Fibroblast of lung (primary cell): Measurements from ENCODE around the gene TMEM139. TPM values are rescaled to one million over a fixed set of nuclear protein-coding genes. Genes with fewer than 3 reads are reported as not detected.
A peak's percentile ranks its signal among the peaks of the same experiment; 100 is the strongest.

Source experiments
- DNase-seq, 2 donors: peaks; one replicate each; pipeline versions ENCODE4 v3.0.0 to v3.0.0-alpha.2; 2010; ENCODE audit warnings: low read depth in 2 of 2
- H2AFZ ChIP-seq: 2 replicates; pipeline ENCODE4 v1.5.1; 2012; ENCODE audit warnings: low read length, control low read depth, inconsistent platforms
- H3K27ac ChIP-seq: 2 replicates; pipeline ENCODE4 v1.5.1; 2011; ENCODE audit warnings: low read length, control low read depth; ENCODE audit not compliant: insufficient read depth
- H3K27me3 ChIP-seq: 2 replicates; pipeline ENCODE4 v1.5.1; 2011; ENCODE audit warnings: mild to moderate bottlenecking, low read length; ENCODE audit not compliant: control insufficient read depth, insufficient read depth
- H3K36me3 ChIP-seq: 2 replicates; pipeline ENCODE4 v1.5.1; 2011; ENCODE audit warnings: low read length; ENCODE audit not compliant: control insufficient read depth, insufficient read depth
- H3K4me1 ChIP-seq: 2 replicates; pipeline ENCODE4 v1.5.1; 2011; ENCODE audit warnings: low read length; ENCODE audit not compliant: control insufficient read depth, insufficient read depth; ENCODE audit errors: extremely low read depth
- H3K4me2 ChIP-seq: 2 replicates; pipeline ENCODE4 v1.5.1; 2011; ENCODE audit warnings: low read length, control low read depth; ENCODE audit not compliant: insufficient read depth; ENCODE audit errors: extremely low read depth
- H3K4me3 ChIP-seq, 4 experiments: fragments of 200-600 bp in 1 of 4; sonication (generic) in 1 of 4; replicated peaks in 1 of 4; 2 replicates each; pipeline ENCODE4 v1.5.1; 2011 to 2016; ENCODE audit warnings: low read length in 4 of 4, low read depth in 3 of 4, mild to moderate bottlenecking in 3 of 4, control low read depth in 2 of 4, inconsistent platforms in 1 of 4, mixed read lengths in 1 of 4; ENCODE audit not compliant: insufficient read depth in 1 of 4; ENCODE audit errors: control extremely low read depth in 1 of 4
- H3K79me2 ChIP-seq: 2 replicates; pipeline ENCODE4 v1.5.1; 2012; ENCODE audit warnings: mild to moderate bottlenecking, low read length, inconsistent platforms; ENCODE audit not compliant: control insufficient read depth, insufficient read depth
- H3K9ac ChIP-seq: 2 replicates; pipeline ENCODE4 v1.5.1; 2011; ENCODE audit warnings: mild to moderate bottlenecking, low read length, control low read depth; ENCODE audit not compliant: insufficient read depth
- H3K9me3 ChIP-seq: 2 replicates; pipeline ENCODE4 v1.5.1; 2012; ENCODE audit warnings: low read depth, low read length; ENCODE audit not compliant: control insufficient read depth, insufficient read depth
- H4K20me1 ChIP-seq: 2 replicates; pipeline ENCODE4 v1.5.1; 2011; ENCODE audit warnings: low read length; ENCODE audit not compliant: control insufficient read depth, insufficient read depth; ENCODE audit errors: extremely low read depth
- CTCF ChIP-seq, 2 donors: IDR thresholded peaks in 1 of 2; conservative IDR thresholded peaks in 1 of 2; 1 replicate in 1 of 2; 2 replicates in 1 of 2; pipeline ENCODE4 v1.5.1; 2011 to 2012; ENCODE audit warnings: low read length in 2 of 2, control low read depth in 1 of 2, inconsistent platforms in 1 of 2, low read depth in 1 of 2, mild to moderate bottlenecking in 1 of 2
- EZH2 ChIP-seq: IDR thresholded peaks from 2 replicates; pipeline ENCODE4 v1.5.1; 2012; ENCODE audit warnings: low read length, control low read depth, mild to moderate bottlenecking; ENCODE audit errors: missing control alignments
- polyA plus RNA-seq, 2 donors: library from polyadenylated mRNA; depleted of rRNA in 1 of 2; stranded (reverse) in 1 of 2; unstranded in 1 of 2; fragments of >200 nt; gene quantifications; 2 replicates each; pipeline ENCODE4 v1.2.1, GENCODE V29; 2011 to 2012; ENCODE audit warnings: missing spikeins in 1 of 2
- total RNA-seq: library from RNA; depleted of rRNA; stranded (reverse); fragments of >200 nt; gene quantifications from 2 replicates; pipeline ENCODE4 v1.2.1, GENCODE V29; 2014

The TMEM139 gene
- total and polyA plus RNA-seq, 2 donors (not counting 1 experiment from before 2014, with no cell fraction given), result not detected

- Histone ChIP-seq H3K4me2 (no peak overlapping the region), H2AFZ (no peak overlapping the region), H3K27ac (no peak overlapping the region), H3K4me1 (peaks cover 2% of the 10 kb centered on the region), H3K9ac (no peak overlapping the region), H3K36me3 (no peaks in the 10 kb centered on the region), H3K4me3 (no peak overlapping the region), H4K20me1 (no peaks in the 10 kb centered on the region), H3K79me2 (no peaks in the 10 kb centered on the region), H3K27me3 (peaks cover 2% of the 10 kb centered on the region), H3K9me3 (no peaks in the 10 kb centered on the region)
- DNase-seq, result no peak
- TF ChIP-seq CTCF (conservative IDR thresholded peaks at IDR 0.05 in 1 of 2, IDR thresholded peaks at IDR 0.05 in 1 of 2; ENCODE audit: low read depth in 1 of 2, low read length in 2 of 2) (no peak), EZH2 (no peak)
These were observed 37.4 kb upstream of the TMEM139 start for GRCh38 chr7:143247372-143247771.

GRCh38 chr7:143248761-143249354, 35.9 kb upstream of the TMEM139 start:
- no peak overlapping the region for H3K4me2 ChIP-seq
- no peaks in the 10 kb centered on the region for H3K4me1 ChIP-seq
- peak in 1 of 2 donors; percentile 34 for DNase-seq
- no peaks in the 10 kb centered on the region for H3K36me3 ChIP-seq
- H3K9me3 ChIP-seq, result no peaks in the 10 kb centered on the region
- H3K27ac ChIP-seq, result no peak overlapping the region
- TF ChIP-seq EZH2, result no peak
- TF ChIP-seq CTCF (conservative IDR thresholded peaks at IDR 0.05 in 1 of 2, IDR thresholded peaks at IDR 0.05 in 1 of 2; ENCODE audit: low read depth in 1 of 2, low read length in 2 of 2), result no peak
- H3K4me3 ChIP-seq, result no peak overlapping the region
- H3K79me2 ChIP-seq, result no peaks in the 10 kb centered on the region
- H4K20me1 ChIP-seq, result no peaks in the 10 kb centered on the region
- H3K9ac ChIP-seq, result no peak overlapping the region
- H3K27me3 ChIP-seq, result peaks cover 2% of the 10 kb centered on the region
- H2AFZ ChIP-seq, result no peak overlapping the region

GRCh38 chr7:143250199-143250598, 34.6 kb upstream of the TMEM139 start:
- H3K36me3 ChIP-seq, result no peaks in the 10 kb centered on the region
- peaks cover 2% of the 10 kb centered on the region for H3K27me3 ChIP-seq
- H3K4me2 ChIP-seq, result no peak overlapping the region
- H3K79me2 ChIP-seq, result no peaks in the 10 kb centered on the region
- no peaks in the 10 kb centered on the region for H3K4me1 ChIP-seq
- TF ChIP-seq EZH2 (no peak), CTCF (conservative IDR thresholded peaks at IDR 0.05 in 1 of 2, IDR thresholded peaks at IDR 0.05 in 1 of 2; ENCODE audit: low read depth in 1 of 2, low read length in 2 of 2) (no peak)
- DNase-seq, result no peak
- H3K9me3 ChIP-seq, result no peaks in the 10 kb centered on the region
- no peak overlapping the region for H3K9ac ChIP-seq
- no peak overlapping the region for H3K4me3 ChIP-seq
- no peak overlapping the region for H2AFZ ChIP-seq
- no peak overlapping the region for H3K27ac ChIP-seq
- H4K20me1 ChIP-seq, result no peaks in the 10 kb centered on the region
